Muscle of leg (tissue), 11 donors: ENCODE data around the gene CPNE2. TPM values are rescaled to one million over a fixed set of nuclear protein-coding genes. Genes with fewer than 3 reads are reported as not detected.
A peak's percentile ranks its signal among the peaks of the same experiment; 100 is the strongest.

Source experiments
- DNase-seq: peaks from one replicate; pipeline ENCODE4 v3.0.0; 2013
- H3K27ac ChIP-seq: one replicate; pipeline ENCODE4 v1.5.1; 2013; ENCODE audit warnings: mild to moderate bottlenecking, low read length, control low read depth
- H3K27me3 ChIP-seq: one replicate; pipeline ENCODE4 v1.6.1; 2013; ENCODE audit warnings: low read length; ENCODE audit not compliant: control insufficient read depth, insufficient read depth
- H3K36me3 ChIP-seq: one replicate; pipeline ENCODE4 v1.6.1; 2013; ENCODE audit warnings: low read length; ENCODE audit not compliant: control insufficient read depth, insufficient read depth
- H3K4me1 ChIP-seq: one replicate; pipeline ENCODE4 v1.6.1; 2013; ENCODE audit warnings: low read length; ENCODE audit not compliant: control insufficient read depth, insufficient read depth
- H3K4me3 ChIP-seq: one replicate; pipeline ENCODE4 v1.5.1; 2013; ENCODE audit warnings: low read length, control low read depth
- H3K9me3 ChIP-seq: replicated peaks from 2 replicates; pipeline ENCODE4 v1.6.1; 2013; ENCODE audit warnings: low read depth, low read length; ENCODE audit not compliant: control insufficient read depth
- WGBS: methylation state at CpG from one replicate; pipeline ENCODE4 v1.1.5; 2013; ENCODE audit warnings: missing lambda C conversion rate; ENCODE audit not compliant: insufficient coverage; 5-methylcytosine and 5-hydroxymethylcytosine counted together
- polyA plus RNA-seq, 8 donors: library from polyadenylated mRNA; unstranded; fragments of 120-200 nt; gene quantifications; one replicate each; pipeline versions ENCODE4 v1.2.1 to v1.2.3, GENCODE V29; 2013; ENCODE audit warnings: inconsistent platforms in 1 of 8, low replicate concordance in 1 of 8; ENCODE audit not compliant: insufficient read length in 8 of 8, insufficient read depth in 1 of 8
- total RNA-seq: library from RNA; stranded (reverse); fragments of 120-200 nt; gene quantifications from one replicate; pipeline ENCODE4 v1.2.4, GENCODE V29; 2013

The CPNE2 gene
- total and polyA plus RNA-seq, 9 donors: 14.8 to 34.2 (median 28.2) TPM

DNA sequence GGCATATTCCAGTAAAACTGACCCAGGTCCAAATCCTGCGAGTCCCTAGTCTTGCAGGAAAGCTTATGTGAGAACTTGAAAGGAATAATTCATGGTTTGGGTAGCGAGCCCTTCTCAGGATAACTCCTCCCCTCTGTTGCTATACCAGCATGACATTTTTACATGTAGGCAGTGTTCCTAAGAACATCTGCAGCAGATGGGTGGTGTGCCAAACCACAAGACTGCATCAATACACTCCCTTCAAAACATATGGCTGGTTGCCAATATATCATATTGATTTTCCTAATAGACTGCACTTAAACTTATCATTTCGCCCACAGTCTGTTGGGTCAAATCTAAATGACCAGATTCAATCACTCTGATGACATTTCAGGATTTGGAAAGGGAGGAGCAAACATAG is 73.6 kb downstream of the CPNE2 start:
- H3K36me3 ChIP-seq: peaks cover 41% of the 10 kb centered on the region
- H3K27ac ChIP-seq: no peak overlapping the region
- no peak for DNase-seq
- peaks cover 4% of the 10 kb centered on the region for H3K4me1 ChIP-seq
- no peaks in the 10 kb centered on the region for H3K9me3 ChIP-seq
- no CpG with 5 or more reads among the region's 3 CpGs for WGBS
- H3K4me3 ChIP-seq: no peak overlapping the region
- no peaks in the 10 kb centered on the region for H3K27me3 ChIP-seq

DNA sequence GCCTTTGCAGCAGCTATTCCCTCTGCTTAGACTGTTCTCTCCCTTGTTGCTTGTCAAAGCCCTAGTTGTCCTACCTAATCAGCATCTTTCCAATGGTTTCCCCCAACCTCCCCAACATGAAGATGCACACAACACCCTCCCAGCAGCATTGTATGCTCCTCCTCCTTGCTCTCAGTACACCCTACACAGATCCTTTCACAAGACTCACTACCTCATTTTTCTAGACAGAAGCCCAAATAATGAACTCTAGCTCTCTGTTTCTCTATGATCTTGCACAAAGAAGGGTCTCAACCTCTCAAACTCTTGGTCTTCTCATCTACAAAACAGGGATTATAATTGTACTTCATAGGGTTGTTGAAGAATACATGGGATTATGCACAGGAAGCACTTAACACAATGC is 74.1 kb downstream of the CPNE2 start:
- Histone ChIP-seq H3K4me3 (no peak overlapping the region), H3K9me3 (no peaks in the 10 kb centered on the region), H3K4me1 (peaks cover 4% of the 10 kb centered on the region), H3K27me3 (no peaks in the 10 kb centered on the region), H3K36me3 (peaks cover 45% of the 10 kb centered on the region), H3K27ac (no peak overlapping the region)
- no peak for DNase-seq

DNA sequence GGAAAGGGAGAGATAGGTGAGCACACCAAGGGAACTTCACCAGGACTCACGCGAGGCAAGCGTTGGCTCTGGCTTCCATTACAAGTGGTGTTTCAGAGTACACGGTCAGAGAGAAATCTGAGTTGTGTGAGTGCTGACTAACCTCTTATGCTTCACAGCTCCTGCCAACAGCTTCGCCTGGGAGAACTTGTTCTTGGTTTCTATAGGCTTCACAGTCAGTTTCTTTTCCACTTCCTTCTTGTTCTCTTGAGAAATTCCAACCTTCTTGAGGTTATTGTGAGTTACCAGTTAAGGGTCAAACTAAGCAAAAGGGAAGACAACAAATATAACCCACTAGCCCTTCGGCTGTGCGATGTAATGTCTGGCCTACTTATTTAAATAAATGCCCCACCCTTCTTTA is 74.6 kb downstream of the CPNE2 start:
- Histone ChIP-seq H3K9me3 (no peaks in the 10 kb centered on the region), H3K27me3 (no peaks in the 10 kb centered on the region), H3K4me3 (no peak overlapping the region), H3K36me3 (peaks cover 50% of the 10 kb centered on the region), H3K4me1 (peaks cover 4% of the 10 kb centered on the region), H3K27ac (no peak overlapping the region)
- 69% methylated on average over 4 of the region's 7 CpGs for WGBS
- DNase-seq: peak; percentile 75

DNA sequence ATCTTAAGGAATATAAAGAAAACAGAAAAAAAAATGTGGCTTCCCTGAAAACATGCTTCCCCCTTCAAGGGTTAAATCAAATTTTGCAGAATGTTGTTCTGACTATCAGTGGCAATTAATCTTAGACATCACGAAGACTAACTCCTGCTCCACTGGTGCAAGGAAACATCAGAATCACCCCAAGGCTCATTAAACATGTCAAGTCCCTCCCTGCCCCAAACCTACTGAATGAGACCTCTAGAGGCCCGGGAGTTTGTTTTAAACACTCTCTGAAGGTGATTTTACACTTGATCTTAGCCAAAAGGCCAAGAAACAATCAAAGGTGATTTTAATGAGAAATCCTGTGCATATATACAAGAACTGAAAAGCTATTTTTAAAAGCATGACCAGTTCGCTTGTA is 75.2 kb downstream of the CPNE2 start:
- Histone ChIP-seq H3K27ac (no peak overlapping the region), H3K4me1 (peaks cover 4% of the 10 kb centered on the region), H3K36me3 (peaks cover 51% of the 10 kb centered on the region), H3K27me3 (no peaks in the 10 kb centered on the region), H3K4me3 (no peak overlapping the region), H3K9me3 (no peaks in the 10 kb centered on the region)
- WGBS: no CpG with 5 or more reads among the region's 3 CpGs
- no peak for DNase-seq

DNA sequence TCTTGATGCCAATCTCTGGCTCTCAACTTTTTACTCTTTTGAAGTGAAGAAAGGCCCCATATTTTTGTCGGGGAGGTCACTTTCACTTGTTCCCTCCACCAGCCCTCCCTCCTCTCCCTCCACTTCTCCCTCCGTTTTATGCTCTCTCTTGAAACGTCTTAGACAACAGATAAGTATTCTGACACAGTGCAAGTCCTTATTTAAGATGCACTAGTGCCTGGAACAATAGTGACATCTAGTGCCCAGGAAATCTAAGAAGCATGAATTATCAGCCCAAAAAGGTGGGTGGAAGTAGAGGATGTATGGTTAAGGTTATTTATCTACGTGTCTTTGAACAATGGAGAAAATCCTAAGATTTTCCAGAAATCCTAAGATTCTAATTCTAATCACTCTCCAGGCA is 75.6 kb downstream of the CPNE2 start:
- Histone ChIP-seq H3K36me3 (peaks cover 55% of the 10 kb centered on the region), H3K4me1 (peaks cover 4% of the 10 kb centered on the region), H3K4me3 (no peak overlapping the region), H3K27me3 (no peaks in the 10 kb centered on the region), H3K27ac (no peak overlapping the region), H3K9me3 (no peaks in the 10 kb centered on the region)
- WGBS: 43% methylated on average over 1 of the region's 4 CpGs
- peak; percentile 88 for DNase-seq

DNA sequence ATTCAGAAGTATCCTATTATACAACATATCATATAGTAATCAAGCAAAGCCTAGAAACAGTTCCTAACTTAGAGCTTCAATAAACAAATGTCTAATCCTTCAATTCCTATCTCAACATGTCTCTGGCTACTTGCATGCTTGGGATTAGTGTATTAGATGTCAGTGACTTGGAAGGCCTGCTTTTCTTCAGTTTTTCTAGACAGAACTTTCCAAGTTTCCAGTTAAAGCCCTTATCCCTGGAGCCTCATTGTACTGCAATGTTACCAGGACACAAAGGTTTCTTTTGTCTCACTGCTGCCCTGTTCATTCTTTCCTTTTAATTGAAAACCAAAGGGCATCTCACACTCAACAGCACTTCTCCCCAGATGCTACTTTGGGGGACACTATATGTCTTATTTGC is 76.9 kb downstream of the CPNE2 start:
- peaks cover 4% of the 10 kb centered on the region for H3K4me1 ChIP-seq
- no peak overlapping the region for H3K4me3 ChIP-seq
- peaks cover 51% of the 10 kb centered on the region for H3K36me3 ChIP-seq
- no peak overlapping the region for H3K27ac ChIP-seq
- no peaks in the 10 kb centered on the region for H3K27me3 ChIP-seq
- no peaks in the 10 kb centered on the region for H3K9me3 ChIP-seq
- no peak for DNase-seq

DNA sequence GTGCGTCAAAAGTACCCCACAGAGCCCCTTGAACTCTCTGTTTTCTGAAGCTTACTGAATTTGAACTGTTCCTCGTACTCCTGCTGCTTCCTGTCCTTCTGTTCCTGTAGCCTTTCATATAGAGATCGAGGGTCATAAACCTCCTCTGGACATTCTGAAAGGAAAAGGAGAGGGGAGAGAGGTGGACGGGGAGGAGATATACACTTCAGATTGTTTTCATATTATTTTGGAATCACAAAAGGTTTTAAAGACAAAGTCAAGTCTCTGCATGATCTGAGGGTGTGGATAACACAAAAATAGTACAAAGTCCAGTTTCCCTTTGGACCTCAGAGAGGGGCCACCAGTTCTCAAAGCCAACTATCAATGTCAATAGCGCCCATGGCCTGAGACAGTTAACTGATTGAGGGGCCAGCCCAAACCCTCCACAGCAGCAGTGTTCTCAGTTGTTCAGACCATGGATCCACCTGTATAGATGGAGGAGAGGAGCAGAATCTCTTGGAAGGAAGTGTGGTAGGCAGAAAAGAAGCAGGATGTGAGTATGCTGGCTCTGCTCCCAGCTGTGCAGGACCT is 80.4 kb downstream of the CPNE2 start:
- Histone ChIP-seq H3K27ac (no peak overlapping the region), H3K4me1 (no peaks in the 10 kb centered on the region), H3K27me3 (no peaks in the 10 kb centered on the region), H3K36me3 (peaks cover 28% of the 10 kb centered on the region), H3K9me3 (no peaks in the 10 kb centered on the region), H3K4me3 (no peak overlapping the region)
- 75% methylated on average over 1 of the region's 5 CpGs for WGBS
- no peak for DNase-seq

DNA sequence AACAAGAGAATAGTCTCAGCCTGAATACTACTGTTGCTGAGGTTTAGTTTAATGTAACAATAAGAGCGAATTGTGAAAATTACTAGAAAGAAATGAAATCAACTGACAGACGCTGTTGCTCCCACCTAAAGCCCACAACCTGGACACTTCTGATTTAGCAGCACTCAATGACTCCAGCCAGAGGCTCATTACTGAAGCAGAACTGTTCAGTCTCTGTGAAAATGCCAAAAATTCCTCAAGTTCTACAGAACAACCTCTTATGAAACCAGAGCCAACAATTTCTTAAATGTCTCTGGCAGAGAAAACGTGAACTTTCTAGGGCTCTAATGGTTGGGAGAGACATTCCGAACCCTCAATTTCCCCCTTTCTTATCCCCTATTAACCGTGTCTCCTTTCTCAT is 83.5 kb downstream of the CPNE2 start:
- peak; percentile 73 for DNase-seq
- H3K4me1 ChIP-seq: no peaks in the 10 kb centered on the region
- peaks cover 21% of the 10 kb centered on the region for H3K36me3 ChIP-seq
- no peaks in the 10 kb centered on the region for H3K27me3 ChIP-seq
- no peak overlapping the region for H3K27ac ChIP-seq
- WGBS: no CpG with 5 or more reads among the region's 5 CpGs
- H3K4me3 ChIP-seq: no peak overlapping the region
- no peaks in the 10 kb centered on the region for H3K9me3 ChIP-seq

DNA sequence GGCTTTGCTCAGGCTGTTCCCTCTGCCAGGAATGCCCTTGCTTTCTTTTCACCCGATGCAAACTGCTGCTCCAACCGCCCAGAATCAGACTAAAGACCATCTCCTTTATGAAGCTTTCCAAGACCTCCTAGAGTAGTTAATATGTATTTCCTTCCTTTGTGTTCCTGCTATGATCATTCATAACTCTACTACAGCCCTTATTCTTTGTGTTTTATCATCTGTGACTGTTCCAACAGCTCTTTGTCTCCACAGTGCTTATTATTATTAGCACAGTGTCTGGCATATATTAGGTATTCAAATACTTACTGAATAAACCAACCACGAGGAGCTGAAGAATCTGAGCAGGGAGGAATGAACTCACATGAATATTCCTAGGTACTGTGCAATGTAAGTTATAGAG is 85.8 kb downstream of the CPNE2 start:
- WGBS: no CpG with 5 or more reads among the region's 3 CpGs
- DNase-seq: no peak
- H3K36me3 ChIP-seq: peaks cover under 1% of the 10 kb centered on the region
- H3K9me3 ChIP-seq: no peaks in the 10 kb centered on the region
- H3K4me3 ChIP-seq: no peak overlapping the region
- H3K4me1 ChIP-seq: no peaks in the 10 kb centered on the region
- no peak overlapping the region for H3K27ac ChIP-seq
- no peaks in the 10 kb centered on the region for H3K27me3 ChIP-seq

DNA sequence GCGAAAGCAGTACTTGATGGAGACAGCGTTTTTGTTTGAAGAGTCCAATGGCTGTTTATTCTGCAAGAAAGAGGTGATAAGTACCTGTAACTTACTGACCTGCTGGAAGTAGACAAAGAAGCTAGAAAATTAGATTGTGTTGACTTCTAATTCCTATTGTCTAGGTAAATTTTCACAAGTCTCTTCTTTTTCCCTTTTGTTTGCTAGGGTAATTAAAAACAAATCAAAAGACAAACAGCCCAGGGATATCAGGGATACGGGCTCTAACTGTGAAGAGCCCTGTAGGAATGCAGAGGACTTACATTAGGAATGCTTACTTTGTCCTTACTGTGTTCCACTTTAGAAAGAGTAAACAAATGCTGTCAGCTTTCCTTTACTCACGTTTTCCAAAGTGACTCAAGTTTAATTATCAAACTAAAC is 86.4 kb downstream of the CPNE2 start:
- whole genome bisulfite sequencing: 75% methylated on average over 2 of the region's 4 CpGs
- H3K27me3 ChIP-seq: no peaks in the 10 kb centered on the region
- H3K4me3 ChIP-seq: no peak overlapping the region
- no peaks in the 10 kb centered on the region for H3K4me1 ChIP-seq
- no peaks in the 10 kb centered on the region for H3K9me3 ChIP-seq
- no peak overlapping the region for H3K27ac ChIP-seq
- no peak for DNase-seq
- H3K36me3 ChIP-seq: no peaks in the 10 kb centered on the region

DNA sequence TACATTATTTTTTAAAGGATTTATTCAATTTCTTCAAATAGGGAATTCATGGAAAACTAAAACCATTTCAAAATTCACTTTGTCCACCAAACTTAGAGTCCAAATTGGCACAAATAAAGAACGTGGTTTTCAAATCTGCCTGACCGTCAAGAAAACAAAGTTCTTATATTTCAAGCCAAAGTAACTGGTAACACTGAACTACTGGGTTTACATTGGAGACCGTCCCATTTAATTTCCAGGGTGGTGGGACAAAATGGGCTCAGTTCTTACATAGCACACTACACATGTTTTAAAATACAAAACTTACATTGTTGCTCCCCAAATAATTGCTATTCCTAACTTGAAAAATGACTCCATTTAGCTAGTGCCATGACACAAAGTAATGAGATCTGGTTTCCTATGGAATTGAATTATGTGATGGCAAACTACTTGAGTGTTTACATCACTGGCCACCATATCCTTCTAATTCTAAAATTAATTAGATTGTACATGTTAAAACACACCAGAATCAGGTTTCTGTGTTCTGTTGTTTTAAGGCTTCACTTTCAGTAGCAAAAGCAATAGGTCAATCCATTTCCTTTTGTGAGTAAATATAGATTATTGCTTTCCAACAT is 86.9 kb downstream of the CPNE2 start:
- H3K9me3 ChIP-seq: no peaks in the 10 kb centered on the region
- H3K36me3 ChIP-seq: no peaks in the 10 kb centered on the region
- H3K4me1 ChIP-seq: no peaks in the 10 kb centered on the region
- H3K27ac ChIP-seq: no peak overlapping the region
- H3K4me3 ChIP-seq: no peak overlapping the region
- WGBS: no CpG with 5 or more reads among the region's 3 CpGs
- no peaks in the 10 kb centered on the region for H3K27me3 ChIP-seq
- DNase-seq: no peak
